Measurements from ENCODE around the gene NPAS1.
A peak's percentile ranks its signal among the peaks of the same experiment; 100 is the strongest.
"Not testable (repeated sequence)": the region's sequence is repeated elsewhere in the genome, so short reads cannot be mapped to it uniquely, and the experiment has no call there.

Gene NPAS1

DNA sequence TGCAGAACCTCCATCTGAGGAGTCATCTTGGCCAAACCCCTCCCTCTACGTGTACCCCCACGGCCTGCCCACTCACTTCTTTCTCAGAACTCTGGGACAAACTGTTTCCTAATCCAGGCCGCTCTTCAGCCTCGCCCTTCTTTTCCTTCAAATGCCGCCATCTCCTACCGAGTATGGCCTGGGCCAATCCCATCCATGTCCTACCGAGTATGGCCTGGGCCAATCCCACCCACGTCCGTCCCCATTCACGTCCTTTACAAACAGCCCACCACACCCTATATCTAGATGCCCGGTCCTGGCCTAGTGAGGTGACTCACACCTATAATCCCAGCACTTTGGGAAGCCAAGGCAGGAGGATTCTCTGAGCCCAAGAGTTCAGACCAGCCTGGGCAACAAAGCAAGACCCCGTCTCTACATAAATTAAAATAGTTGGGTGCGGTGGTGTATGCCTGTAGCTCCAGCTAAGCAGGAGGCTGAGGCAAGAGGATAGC lies 27.7 kb downstream of the NPAS1 start:
- no peak for DNase-seq

DNA sequence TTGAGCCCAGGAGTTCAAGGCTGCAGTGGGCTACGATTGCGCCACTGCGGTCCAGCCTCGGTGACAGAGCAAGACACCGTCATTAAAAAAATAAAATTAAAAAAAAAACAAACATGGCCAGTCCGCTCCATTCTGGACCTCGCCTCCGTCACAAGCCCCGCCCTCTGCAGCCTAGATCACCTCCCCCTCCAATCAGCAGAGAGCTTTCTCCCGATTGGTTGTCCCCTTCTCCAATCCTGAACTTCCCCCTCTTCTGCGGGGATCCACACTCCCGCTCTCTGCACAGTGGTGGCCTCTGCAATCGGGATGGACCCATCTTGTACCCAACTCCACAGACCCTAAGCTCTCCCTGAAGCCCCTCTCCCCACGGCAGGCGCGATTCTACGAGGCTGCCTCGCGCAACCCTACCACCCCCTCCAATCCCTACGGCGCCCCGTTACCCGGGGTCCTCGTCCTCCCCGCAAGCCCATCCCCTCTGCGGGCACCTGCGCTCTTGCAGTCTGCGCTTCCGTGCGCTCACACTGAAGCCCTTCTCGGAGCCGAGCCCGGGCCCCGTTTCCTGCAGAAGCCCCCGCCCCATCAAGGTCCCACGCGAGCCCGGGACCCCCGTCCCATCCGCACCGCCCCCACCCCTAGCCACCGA lies 28.2 kb downstream of the NPAS1 start:
- DNase-seq, result peak; percentile 53

GRCh38 chr19:47049307-47049700 lies 29.7 kb downstream of the NPAS1 start:
- DNase-seq, result no peak

GRCh38 chr19:47050562-47050961 lies 30.9 kb downstream of the NPAS1 start:
- DNase-seq, result not testable (repeated sequence)

DNA sequence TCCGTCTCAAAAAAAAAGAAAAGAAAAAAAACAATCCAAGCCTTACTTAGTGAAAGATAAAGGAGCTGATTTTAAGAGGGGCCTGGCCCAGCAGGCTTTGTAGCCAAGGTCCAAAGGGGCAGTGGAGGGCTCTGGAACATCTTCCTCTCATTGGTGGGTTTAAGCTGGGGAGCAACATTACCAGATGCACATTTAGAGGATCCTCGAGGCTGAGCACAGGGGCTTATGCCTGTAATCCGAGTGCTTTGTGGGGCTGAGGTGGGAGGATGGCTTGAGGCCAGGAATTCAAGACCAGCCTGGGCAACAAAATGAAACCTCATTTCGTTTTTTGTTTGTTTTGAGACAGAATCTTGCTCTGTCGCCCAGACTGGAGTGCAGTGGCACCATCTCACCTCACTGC lies 36.8 kb downstream of the NPAS1 start:
- no peak for DNase-seq

- no peak for DNase-seq
Measured at GRCh38 chr19:47057328-47057727, 37.7 kb downstream of the NPAS1 start.

DNA sequence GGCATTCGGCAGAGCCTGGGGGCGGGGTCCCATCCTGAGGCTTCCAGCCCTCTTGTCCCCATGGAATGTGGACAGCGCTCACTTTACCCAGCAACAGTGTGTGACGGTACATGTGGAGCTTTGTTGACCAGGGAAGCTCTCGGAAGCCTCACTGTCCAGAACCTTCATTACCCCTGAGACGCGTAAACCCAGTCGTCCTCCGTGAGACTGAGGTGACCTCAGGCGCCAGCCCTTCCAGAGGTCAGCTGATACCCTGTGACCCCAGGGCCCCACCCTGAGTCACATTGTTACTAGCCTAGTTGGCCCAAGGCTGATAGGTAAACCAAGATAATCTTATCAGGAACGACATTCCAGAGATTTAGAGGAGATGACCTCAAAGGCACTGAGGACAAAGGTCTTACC lies 39.0 kb downstream of the NPAS1 start:
- DNase-seq, result no peak

- DNase-seq, result no peak
Measured at GRCh38 chr19:47063874-47064273, 44.2 kb downstream of the NPAS1 start.

DNA sequence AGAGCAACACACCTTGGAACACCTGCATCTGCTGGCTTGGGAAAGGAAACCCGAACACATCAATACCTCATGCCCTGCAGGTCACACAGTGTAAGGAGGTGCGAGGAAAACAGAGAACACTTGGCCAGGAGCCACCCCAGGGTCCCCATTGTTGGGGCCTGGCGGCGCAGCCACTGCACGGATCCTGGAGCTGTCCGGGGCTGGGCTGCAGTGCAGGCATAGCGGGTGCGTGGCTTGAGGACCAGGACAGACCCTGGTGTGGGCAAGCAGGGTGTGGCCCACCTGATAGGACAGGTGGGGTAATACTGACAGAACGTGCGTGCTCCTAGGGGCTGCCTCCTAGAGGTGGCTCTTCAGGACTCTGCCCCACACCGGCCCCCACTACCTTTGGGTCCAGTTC lies 45.6 kb downstream of the NPAS1 start:
- DNase-seq, result no peak

DNA sequence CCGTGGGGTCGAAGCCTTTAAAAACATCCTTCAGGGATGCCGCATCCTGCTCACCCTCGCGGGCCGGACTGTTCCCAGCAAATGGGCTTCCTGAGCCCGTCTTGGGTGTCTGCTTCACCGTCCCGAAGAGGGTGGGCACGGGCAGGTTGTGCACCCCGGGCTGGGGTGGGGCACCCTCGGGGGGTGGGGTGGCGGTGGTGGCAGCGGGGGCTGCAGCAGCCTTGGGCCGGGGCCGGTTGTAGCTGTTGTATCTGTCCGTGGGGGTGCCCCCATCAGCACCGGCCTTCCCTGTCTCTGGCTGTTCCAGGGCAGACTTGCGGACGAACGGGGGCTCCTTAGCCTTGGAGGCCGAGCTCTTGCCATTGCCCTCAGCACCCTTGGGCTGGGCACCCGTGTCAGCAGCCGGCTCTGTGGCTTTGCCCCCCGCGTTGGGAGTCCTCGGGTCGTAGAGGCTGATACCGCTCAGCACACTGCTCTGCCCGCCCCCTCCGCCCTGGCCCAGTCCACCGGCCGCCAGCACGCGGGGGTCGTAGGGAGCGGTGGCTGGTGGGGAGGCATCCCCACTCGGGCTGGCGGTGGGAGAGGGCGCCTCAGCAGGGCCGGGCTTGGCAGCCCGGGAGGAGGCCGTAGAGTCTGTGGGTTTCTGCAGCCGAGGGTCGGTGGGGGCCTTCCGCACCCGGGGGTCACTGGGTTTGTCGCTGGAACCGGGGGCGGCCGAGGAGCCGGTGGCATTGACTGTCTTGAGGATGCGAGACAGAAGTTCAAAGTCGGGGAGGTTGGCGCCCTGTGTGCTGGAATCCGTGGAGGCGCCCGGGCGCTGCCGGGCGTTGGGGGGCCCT lies 47.0 kb downstream of the NPAS1 start:
- DNase-seq, result no peak

- DNase-seq, result no peak
Measured at GRCh38 chr19:47067215-47067847, 47.7 kb downstream of the NPAS1 start.

DNA sequence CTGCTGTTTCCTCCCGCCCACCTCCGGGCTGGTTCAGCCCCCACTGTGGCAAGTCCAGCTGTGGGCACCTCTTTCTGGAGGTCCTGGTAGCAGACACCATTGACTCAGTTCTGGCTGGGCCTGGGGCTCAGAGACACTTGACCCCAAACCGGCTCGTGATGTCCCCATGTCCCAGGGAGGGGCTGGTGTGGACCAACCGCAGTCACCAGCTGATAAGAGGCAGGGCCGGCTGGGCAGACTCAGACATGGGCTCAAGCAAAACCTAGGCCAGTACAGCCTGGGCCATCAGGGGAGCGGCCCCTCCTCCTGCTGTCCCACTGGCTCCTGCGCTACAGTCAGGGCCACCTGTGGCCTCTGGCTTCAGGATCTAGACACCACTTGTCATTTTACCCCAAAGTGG lies 48.6 kb downstream of the NPAS1 start:
- no peak for DNase-seq

GRCh38 chr19:47068876-47069406 lies 49.3 kb downstream of the NPAS1 start:
- DNase-seq, result no peak

DNA sequence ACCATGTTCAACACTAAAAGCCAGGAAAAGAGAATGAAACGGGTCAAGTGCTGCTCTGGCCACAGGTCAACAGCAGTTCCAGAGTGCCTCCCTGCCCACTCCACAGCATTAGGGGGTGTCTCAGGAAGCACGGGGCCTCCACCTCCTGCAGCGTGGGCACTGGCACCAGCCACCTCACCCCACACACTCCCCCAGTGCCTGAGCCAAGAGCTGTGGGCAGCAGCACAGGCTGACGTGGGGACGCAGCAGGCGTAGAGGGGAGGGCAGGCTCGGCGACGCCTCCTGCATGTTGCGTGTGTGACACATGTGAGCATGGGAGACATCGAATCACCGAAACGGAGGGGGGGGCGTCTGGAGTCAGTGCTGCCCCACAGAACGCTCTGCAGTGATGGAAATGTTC lies 50.2 kb downstream of the NPAS1 start:
- no peak for DNase-seq

- DNase-seq, result no peak
Measured at GRCh38 chr19:47070756-47071155, 51.1 kb downstream of the NPAS1 start.

DNA sequence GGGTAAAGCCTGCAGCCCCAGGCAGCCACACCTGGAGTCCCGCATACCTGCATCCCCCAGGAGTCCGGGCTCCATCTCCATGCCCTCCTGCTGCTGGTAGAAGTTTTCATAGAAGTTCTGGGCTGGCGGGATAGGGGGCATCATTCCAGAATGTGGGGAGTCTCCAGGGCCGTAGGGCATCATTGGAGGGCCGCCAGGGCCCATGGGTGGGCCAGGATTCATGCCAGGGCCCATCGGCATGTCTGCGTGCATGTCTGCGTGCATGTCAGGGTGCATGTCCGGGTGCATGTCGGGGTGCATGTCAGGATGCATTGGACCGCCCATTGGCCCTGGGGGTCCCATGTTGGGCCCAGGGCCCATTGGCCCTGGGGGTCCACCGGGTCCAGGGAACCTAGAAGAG lies 52.1 kb downstream of the NPAS1 start:
- no peak for DNase-seq

DNA sequence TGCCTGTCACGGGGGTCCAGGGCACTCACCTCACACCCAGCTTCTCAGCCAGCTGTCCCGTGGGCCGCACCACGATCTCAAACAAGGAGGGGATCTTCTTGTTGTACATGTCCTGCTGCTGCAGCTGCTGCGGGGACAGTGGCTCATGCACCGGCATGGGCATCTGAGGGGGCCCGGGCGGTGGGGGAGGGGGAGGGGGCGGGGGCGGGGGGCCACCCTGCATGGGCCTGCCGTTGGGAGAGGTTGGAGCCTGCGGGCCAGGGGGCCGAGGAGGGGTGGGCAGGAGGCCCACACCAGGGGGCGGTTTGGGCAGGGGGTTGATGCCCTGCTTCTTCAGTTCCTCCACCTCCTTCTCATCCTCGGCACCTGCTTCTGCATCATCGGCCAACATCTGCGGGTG lies 52.7 kb downstream of the NPAS1 start:
- no peak for DNase-seq

DNA sequence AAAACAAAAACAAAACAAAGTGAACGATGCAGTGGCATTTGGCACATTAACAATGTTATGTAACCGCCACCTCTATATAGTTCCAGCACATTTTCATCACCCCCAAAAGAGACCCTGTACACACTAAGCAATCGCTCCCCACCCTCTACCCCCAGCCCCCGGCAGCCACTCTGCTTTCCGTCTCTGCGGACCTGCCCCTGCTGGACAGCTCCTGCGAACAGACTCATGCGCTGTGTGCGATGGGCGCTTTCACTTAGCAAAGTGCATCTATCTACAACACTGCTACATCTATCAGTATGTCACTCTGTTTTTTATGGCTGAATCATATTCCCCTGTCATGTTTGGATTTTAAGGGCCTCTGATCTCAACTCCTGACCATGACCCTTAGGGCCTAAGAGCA lies 53.9 kb downstream of the NPAS1 start:
- no peak for DNase-seq

DNA sequence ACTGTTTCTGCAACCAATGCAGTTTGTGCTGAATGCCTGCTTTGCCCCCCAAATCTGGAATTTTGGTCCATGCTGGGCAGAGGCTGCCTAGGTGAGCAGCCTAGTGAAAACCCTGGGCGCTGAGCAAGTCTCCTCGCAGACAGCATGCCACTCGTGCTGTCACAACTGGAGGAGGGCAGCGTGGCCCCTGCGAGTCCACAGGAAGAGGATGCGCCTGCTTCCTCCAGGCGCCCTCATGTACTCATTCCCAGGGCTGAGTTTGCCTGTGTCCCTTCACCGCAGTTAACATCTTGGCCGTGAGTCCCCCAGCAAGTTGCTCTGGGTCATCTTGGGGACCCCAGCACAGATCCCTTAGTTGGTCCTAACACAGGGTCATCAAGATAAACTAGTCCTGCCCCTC lies 55.0 kb downstream of the NPAS1 start:
- DNase-seq, result no peak

DNA sequence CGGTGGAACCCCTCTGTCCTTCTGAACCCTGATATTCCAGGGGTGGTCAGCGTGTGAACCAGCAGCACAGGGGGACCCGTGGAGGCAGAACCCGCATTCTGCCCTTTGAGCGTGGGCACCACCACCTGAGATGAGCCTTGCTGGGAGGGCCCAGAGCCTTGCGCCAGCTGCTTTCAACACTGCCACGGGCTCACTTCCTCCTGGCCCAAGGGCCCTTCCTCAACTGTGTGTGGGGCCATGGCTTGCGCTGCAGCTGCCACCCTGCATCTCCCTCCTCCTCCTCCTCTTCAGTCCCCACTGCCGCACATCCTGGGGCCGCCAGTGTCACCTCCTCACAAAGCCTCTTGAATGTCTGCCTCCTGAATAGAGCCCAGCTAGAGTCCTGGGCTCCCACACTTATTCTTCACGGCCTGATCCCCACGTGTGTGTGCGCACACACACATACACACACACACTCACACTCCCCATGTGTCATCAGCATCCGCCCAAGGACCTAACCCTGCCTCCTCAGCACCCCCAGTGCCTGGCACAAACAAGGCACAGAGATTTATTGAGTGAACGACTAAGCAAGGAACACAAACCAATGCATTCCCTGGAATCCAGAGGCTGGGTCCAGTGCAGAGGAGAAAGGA lies 55.7 kb downstream of the NPAS1 start:
- DNase-seq, result no peak

DNA sequence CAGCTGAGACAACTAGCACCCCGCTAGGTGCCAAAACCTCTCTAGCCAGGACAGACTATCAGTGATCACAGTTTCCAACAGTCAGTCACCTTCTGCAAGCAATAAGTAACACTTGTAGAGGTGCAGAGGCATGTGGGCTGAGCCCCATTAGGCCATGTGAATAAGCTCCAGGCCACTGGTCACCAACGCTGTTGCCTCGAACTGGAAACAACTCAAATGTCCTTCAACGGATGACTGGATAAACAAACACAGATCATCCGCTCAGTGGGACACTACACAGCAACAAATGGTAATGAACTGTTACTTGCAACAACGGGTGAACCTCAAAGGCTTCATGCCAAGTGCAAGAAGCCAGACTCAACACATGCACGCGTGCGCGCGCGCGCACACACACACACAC lies 56.3 kb downstream of the NPAS1 start:
- no peak for DNase-seq

DNA sequence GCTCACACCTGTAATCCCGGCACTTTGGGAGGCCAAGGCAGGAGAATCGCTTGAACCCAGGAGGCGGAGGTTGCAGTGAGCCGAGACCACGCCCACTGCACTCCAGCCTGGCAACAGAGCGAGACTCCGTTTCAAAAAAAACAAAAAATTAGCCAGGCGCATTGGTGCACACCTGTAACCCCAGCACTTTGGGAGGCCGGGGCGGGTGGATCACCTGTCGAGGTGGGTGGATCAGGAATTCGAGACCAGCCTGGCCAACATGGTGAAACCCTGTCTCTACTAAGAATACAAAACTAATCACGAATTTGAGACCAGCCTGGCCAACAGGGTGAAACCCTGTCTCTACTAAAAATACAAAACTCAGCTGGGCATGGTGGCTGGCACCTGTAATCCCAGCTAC lies 58.7 kb downstream of the NPAS1 start:
- DNase-seq, result not testable (repeated sequence)

DNA sequence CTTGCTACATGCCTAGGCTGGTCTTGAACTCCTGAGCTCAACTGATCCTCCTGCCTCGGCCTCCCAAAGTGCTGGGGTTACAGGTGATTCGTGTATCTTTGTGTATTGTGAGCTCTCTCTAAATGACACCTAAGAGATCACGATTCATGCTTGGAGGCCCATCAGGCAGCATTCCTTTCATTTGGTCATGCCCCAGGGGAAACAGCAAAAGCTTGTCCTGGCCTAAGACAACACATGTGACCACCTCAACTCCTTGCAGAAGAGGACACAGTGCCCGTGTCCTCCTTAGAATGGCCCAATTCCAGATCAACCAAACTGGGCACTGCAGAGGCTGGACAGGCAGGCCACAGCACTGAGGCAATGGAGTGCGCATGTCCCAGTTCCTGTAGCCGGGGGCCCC lies 61.5 kb downstream of the NPAS1 start:
- no peak for DNase-seq
